SK-N-SH (cell line): Measurements from ENCODE around the gene ZNF718. TPM values are rescaled to one million over a fixed set of nuclear protein-coding genes. Genes with fewer than 3 reads are reported as not detected.
"Not testable (repeated sequence)": the region's sequence is repeated elsewhere in the genome, so short reads cannot be mapped to it uniquely, and the experiment has no call there.

ENCODE experiments used
- CTCF ChIA-PET: fragments of 300-600, 350-600 bp; formaldehyde crosslinking; extraction: SDS; loops from one replicate; lab custom pipeline; 2021; lab: Yijun Ruan, JAX
- POLR2A ChIA-PET: fragments of 350-600 bp; sonication (Branson Sonifier 250); formaldehyde crosslinking; extraction: SDS; loops from one replicate; lab custom pipeline; 2020; ENCODE audit warnings: antibody characterized with exemption, inconsistent platforms; lab: Yijun Ruan, JAX
- DNase-seq: peaks from one replicate; pipeline ENCODE4 v3.0.0; 2012
- H2AFZ ChIP-seq: fragments of 200-600 bp; sonication (generic); 2 replicates; pipeline ENCODE4 v1.8.1; 2016; ENCODE audit warnings: antibody characterized with exemption, mild to moderate bottlenecking, low read depth
- H3F3A ChIP-seq: fragments of 200-600 bp; sonication (generic); replicated peaks from 2 replicates; pipeline ENCODE3; 2016; ENCODE audit warnings: antibody characterized with exemption, mild to moderate bottlenecking; ENCODE audit not compliant: insufficient read depth
- H3K27ac ChIP-seq, 2 experiments: fragments of 200-500 bp in 1 of 2; fragments of 200-600 bp in 1 of 2; sonication (Bioruptor generic) in 1 of 2; sonication (generic), shearing (Covaris generic) in 1 of 2; 2 replicates each; pipeline versions ENCODE4 v1.5.1 to v1.6.1; 2014 to 2016; ENCODE audit warnings: low read depth in 2 of 2, inconsistent platforms in 1 of 2, low read length in 1 of 2, mild to moderate bottlenecking in 1 of 2, mixed read lengths in 1 of 2
- H3K27me3 ChIP-seq: fragments of 200-600 bp; sonication (generic), shearing (Covaris generic); 2 replicates; pipeline ENCODE4 v1.6.1; 2016; ENCODE audit warnings: mixed run types; ENCODE audit not compliant: insufficient read depth
- H3K36me3 ChIP-seq, 2 experiments: fragments of 200-500 bp in 1 of 2; fragments of 200-600 bp in 1 of 2; sonication (Bioruptor generic) in 1 of 2; sonication (generic) in 1 of 2; replicated peaks in 1 of 2; 2 replicates each; pipeline versions ENCODE3 to v1.5.1; 2014 to 2016; ENCODE audit warnings: low read length in 1 of 2, mild to moderate bottlenecking in 1 of 2; ENCODE audit not compliant: insufficient read depth in 2 of 2, control insufficient read depth in 1 of 2
- H3K4me1 ChIP-seq, 2 experiments: fragments of 200-500 bp in 1 of 2; fragments of 200-600 bp in 1 of 2; sonication (Bioruptor generic) in 1 of 2; sonication (generic), shearing (Covaris generic) in 1 of 2; 2 replicates each; pipeline versions ENCODE4 v1.5.1 to v1.6.1; 2014 to 2016; ENCODE audit warnings: low read depth in 1 of 2, low read length in 1 of 2, mixed run types in 1 of 2; ENCODE audit not compliant: insufficient read depth in 2 of 2, control insufficient read depth in 1 of 2
- H3K4me2 ChIP-seq: fragments of 200-600 bp; sonication (generic), shearing (Covaris generic); 2 replicates; pipeline ENCODE4 v1.6.1; 2017; ENCODE audit warnings: mixed run types
- H3K4me3 ChIP-seq, 2 experiments: fragments of 200-500 bp in 1 of 2; fragments of 200-600 bp in 1 of 2; sonication (Bioruptor generic) in 1 of 2; sonication (generic), shearing (Covaris generic) in 1 of 2; 2 replicates each; pipeline versions ENCODE4 v1.5.1 to v1.8.1; 2014 to 2016; ENCODE audit warnings: low read depth in 2 of 2, inconsistent platforms in 1 of 2, low read length in 1 of 2, mild to moderate bottlenecking in 1 of 2, mixed read lengths in 1 of 2, moderate library complexity in 1 of 2
- H3K79me2 ChIP-seq: fragments of 200-600 bp; sonication (generic); 2 replicates; pipeline ENCODE4 v1.8.1; 2017; ENCODE audit warnings: mild to moderate bottlenecking; ENCODE audit not compliant: insufficient read depth
- H3K9ac ChIP-seq: fragments of 200-600 bp; sonication (generic); 2 replicates; pipeline ENCODE4 v1.6.1; 2017; ENCODE audit warnings: mixed run types
- H3K9me2 ChIP-seq: fragments of 200-600 bp; sonication (generic); 2 replicates; pipeline ENCODE4 v1.6.1; 2017; ENCODE audit warnings: mixed run types
- H3K9me3 ChIP-seq: fragments of 200-600 bp; sonication (generic); 2 replicates; pipeline ENCODE4 v1.6.1; 2017; ENCODE audit warnings: mixed run types, mild to moderate bottlenecking, moderate library complexity
- H4K20me1 ChIP-seq: fragments of 200-600 bp; sonication (generic); 2 replicates; pipeline ENCODE4 v1.6.1; 2017; ENCODE audit warnings: mild to moderate bottlenecking, mixed run types; ENCODE audit not compliant: insufficient read depth
- CTCF ChIP-seq: fragments of 200-600 bp; sonication (generic); IDR thresholded peaks from 2 replicates; pipeline ENCODE4 v1.6.1; 2017; ENCODE audit warnings: antibody characterized with exemption, mild to moderate bottlenecking, moderate library complexity
- EZH2phosphoT487 ChIP-seq: fragments of 200-600 bp; sonication (generic); IDR thresholded peaks from 2 replicates; pipeline ENCODE4 v1.6.1; 2017; ENCODE audit warnings: low read depth, mixed run types, mild to moderate bottlenecking, antibody characterized with exemption, moderate library complexity, borderline replicate concordance
- FOXJ3 ChIP-seq: sonication (generic); formaldehyde crosslinking; IDR thresholded peaks from 2 replicates; pipeline ENCODE4 v1.5.1; 2020; ENCODE audit warnings: mild to moderate bottlenecking, missing genetic modification reagents
- NRF1 ChIP-seq: IDR thresholded peaks from 2 replicates; pipeline ENCODE4 v1.6.1; 2012; ENCODE audit warnings: low read depth, mild to moderate bottlenecking, low read length
- RCOR1 ChIP-seq: fragments of 150-350 bp; IDR thresholded peaks from 2 replicates; pipeline ENCODE4 v1.6.1; 2017; ENCODE audit warnings: antibody characterized with exemption, low read length
- USF1 ChIP-seq: IDR thresholded peaks from 2 replicates; pipeline ENCODE4 v1.4.0; 2012; ENCODE audit warnings: low read depth, borderline replicate concordance
- WGBS: methylation state at CpG from one replicate; pipeline ENCODE4 v1.1.6; 2017; ENCODE audit warnings: low lambda C conversion rate; 5-methylcytosine and 5-hydroxymethylcytosine counted together
- polyA plus RNA-seq, 3 experiments: library from polyadenylated mRNA; depleted of rRNA; stranded (reverse); fragments of >200 nt; gene quantifications; 2 replicates each; pipeline ENCODE4 v1.2.3, GENCODE V29; 2012

The ZNF718 gene
- polyA plus RNA-seq, 1 of the 3 experiments (the other 2 are of a cell fraction): 0.02 TPM

- Histone ChIP-seq H3K9me2 (no peaks in the 10 kb centered on the region), H3K27me3 (no peaks in the 10 kb centered on the region), H3K36me3 (no peaks in the 10 kb centered on the region), H3K4me1 (no peaks in the 10 kb centered on the region), H3K27ac (no peak overlapping the region), H2AFZ (no peak overlapping the region), H3K79me2 (no peaks in the 10 kb centered on the region), H3K9ac (no peak overlapping the region)
- CTCF ChIA-PET: no interaction called here
- TF ChIP-seq FOXJ3 (no peak), EZH2phosphoT487 (no peak), RCOR1 (no peak), CTCF (no peak), USF1 (no peak), NRF1 (no peak)
- TF ChIP-seq, all 33 proteins: peak for 0
- no peak overlapping the region for H3K4me2 ChIP-seq
- no peak for DNase-seq
- 60% methylated on average over 4 of the region's 4 CpGs for WGBS
- no peaks in the 10 kb centered on the region for H3F3A ChIP-seq
- H3K4me3 ChIP-seq: no peak overlapping the region
- POLR2A ChIA-PET: no interaction called here
- H4K20me1 ChIP-seq: no peaks in the 10 kb centered on the region
- peaks cover 37% of the 10 kb centered on the region for H3K9me3 ChIP-seq
Measured at GRCh38 chr4:161496-162284, 37.4 kb downstream of the ZNF718 start.

GRCh38 chr4:169640-170039 lies 45.3 kb downstream of the ZNF718 start:
- H4K20me1 ChIP-seq, H3K4me1 ChIP-seq, DNase-seq, H3F3A ChIP-seq, H3K36me3 ChIP-seq, CTCF ChIA-PET, POLR2A ChIA-PET, H2AFZ ChIP-seq, H3K4me2 ChIP-seq, H3K27me3 ChIP-seq, H3K4me3 ChIP-seq, H3K27ac ChIP-seq, H3K9ac ChIP-seq, H3K79me2 ChIP-seq, H3K9me2 ChIP-seq: not testable (repeated sequence)
- WGBS: 21% methylated on average over 3 of the region's 3 CpGs
- H3K9me3 ChIP-seq: peaks cover 18% of the 10 kb centered on the region; the same call in 1 of the 2 replicates

- H3F3A ChIP-seq, DNase-seq, H3K4me3 ChIP-seq, H4K20me1 ChIP-seq, H3K27ac ChIP-seq, H3K27me3 ChIP-seq, H3K4me2 ChIP-seq, H3K9me2 ChIP-seq, CTCF ChIA-PET, H3K9me3 ChIP-seq, H3K9ac ChIP-seq, H3K36me3 ChIP-seq, H2AFZ ChIP-seq, H3K4me1 ChIP-seq, H3K79me2 ChIP-seq, POLR2A ChIA-PET: not testable (repeated sequence)
- 67% methylated on average over 3 of the region's 10 CpGs for WGBS
Measured at GRCh38 chr4:171318-171717, 47.0 kb downstream of the ZNF718 start.
